AG09319 (cell line): ENCODE measurements around the gene COTL1.
"Not testable (repeated sequence)": the region's sequence is repeated elsewhere in the genome, so short reads cannot be mapped to it uniquely, and the experiment has no call there.

ENCODE experiments used
- DNase-seq: peaks from one replicate; pipeline ENCODE4 v3.0.0-alpha.2; 2010; ENCODE audit warnings: low read depth; ENCODE audit errors: extremely low read depth
- TF ChIP-seq, protein P1 (sequence below): IDR thresholded peaks from 2 replicates; pipeline ENCODE4 v1.5.1; 2011; ENCODE audit warnings: low read depth, mild to moderate bottlenecking, inconsistent platforms, low read length, moderate library complexity

COTL1 gene

DNA sequence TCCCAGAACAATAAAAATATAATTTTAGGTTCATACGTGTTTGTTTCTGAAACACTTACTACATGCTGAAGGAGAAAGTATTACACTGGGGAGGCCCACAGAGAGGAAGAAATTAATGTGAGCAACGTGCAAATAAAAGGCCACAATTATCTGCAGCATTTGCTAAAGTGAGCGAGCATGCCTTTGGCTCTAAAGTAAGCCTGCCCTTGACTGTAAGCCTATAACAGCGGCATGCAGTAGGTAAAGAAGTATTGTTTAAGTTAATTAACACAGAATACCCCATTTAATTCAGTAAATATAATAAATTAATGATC is 13.2 kb upstream of the COTL1 start:
- TF ChIP-seq, protein P1, sequence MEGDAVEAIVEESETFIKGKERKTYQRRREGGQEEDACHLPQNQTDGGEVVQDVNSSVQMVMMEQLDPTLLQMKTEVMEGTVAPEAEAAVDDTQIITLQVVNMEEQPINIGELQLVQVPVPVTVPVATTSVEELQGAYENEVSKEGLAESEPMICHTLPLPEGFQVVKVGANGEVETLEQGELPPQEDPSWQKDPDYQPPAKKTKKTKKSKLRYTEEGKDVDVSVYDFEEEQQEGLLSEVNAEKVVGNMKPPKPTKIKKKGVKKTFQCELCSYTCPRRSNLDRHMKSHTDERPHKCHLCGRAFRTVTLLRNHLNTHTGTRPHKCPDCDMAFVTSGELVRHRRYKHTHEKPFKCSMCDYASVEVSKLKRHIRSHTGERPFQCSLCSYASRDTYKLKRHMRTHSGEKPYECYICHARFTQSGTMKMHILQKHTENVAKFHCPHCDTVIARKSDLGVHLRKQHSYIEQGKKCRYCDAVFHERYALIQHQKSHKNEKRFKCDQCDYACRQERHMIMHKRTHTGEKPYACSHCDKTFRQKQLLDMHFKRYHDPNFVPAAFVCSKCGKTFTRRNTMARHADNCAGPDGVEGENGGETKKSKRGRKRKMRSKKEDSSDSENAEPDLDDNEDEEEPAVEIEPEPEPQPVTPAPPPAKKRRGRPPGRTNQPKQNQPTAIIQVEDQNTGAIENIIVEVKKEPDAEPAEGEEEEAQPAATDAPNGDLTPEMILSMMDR, result no peak

DNA sequence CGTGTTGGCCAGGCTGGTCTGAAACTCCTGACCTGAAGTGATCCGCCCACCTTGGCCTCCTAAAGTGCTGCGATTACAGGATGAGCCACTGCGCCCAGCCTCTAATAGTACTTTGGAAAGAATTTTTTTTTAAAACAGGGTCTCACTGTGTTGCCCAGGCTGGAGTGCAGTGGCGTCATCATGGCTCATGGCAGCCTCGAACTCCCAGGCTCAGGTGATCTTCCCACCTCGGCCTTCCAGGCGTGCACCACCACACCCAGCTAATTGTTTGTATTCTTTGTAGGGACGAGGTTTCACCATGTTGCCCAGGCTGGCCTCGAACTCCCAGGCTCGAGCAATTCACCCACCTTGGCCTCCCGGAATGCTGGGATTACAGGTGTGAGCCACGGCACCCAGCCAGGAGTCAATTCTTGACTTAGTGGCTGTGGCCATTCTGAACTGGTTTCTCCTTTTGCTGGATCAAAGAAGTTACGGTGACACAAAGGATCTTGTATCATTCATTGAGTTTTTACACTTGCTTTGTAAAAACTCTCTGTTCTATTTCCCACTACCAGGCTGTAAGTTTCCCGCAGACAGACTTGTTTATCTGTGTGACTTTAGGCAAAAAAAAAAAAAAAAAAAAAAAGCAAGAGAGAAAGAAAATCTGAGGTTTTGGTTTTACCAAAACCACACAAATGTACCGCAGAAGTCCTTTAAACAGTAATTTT is 12.7 kb upstream of the COTL1 start:
- TF ChIP-seq, protein P1, result no peak

More for the DNA sequence above, 13.2 kb upstream of the COTL1 start:
- no peak for DNase-seq

DNA sequence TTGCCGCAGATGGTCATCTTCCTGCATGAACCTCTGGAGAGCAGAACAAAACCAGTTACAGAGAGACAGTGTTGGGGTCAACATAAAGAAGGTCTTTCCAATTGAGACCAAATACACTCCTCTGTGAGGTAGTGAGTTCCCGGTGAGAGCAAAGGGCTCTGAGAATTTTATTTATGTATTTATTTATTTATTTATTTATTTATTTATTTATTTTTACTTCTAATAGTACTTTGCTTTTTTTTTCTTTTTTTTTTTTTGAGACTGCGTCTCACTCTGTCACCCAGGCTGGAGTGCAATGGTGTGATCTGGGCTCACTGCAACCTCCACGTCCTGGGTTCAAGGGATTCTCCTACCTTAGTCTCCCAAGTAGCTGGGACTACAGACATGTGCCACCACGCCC is 12.1 kb upstream of the COTL1 start:
- TF ChIP-seq, protein P1, result no peak
- DNase-seq, result no peak

More for the DNA sequence above, 12.7 kb upstream of the COTL1 start:
- no peak for DNase-seq

DNA sequence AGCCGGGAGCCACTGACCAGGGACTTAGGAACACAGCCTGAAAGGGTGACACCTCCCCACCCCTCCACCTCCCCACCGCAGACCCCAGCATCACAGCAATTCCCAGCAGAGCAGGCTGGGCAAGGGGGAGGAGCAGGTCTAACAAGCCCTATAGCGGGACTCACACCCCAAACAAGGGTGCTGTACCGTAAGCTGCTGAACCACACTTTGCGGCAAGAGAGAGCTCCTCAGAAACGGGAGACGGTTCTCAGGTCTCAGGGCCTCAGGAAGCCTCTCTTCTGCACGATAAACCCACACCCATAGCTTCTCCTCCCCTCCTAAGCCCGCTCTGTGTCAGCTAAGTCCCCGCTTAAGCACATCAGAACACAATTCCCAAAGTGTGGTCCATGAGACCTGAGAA is 11.7 kb upstream of the COTL1 start:
- TF ChIP-seq, protein P1, result no peak
- no peak for DNase-seq

DNA sequence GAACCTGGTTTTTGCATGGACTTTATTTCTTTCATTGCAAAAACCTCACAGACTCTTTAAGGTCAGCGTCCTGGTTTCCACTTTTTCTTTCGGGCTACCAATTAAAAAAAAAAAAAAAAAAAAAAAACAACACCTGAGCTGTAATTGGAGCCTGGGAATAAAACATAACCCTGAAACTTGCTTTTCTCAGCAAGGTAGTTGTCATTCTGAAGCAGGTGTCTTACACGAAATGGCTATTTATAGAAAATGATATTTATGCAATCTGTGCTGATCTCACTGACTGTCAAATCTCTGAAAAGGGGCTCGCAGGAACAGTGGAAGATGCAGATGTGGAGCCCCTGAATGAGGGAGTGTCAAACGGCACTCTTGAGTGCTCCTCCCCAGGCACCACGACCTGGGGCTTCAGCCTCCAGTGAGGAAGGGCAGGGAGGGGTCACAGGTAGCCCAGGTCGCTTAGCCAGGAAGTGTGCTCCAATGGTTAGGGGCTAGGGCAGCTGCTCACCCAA is 10.4 kb upstream of the COTL1 start:
- TF ChIP-seq, protein P1, result no peak
- no peak for DNase-seq

DNA sequence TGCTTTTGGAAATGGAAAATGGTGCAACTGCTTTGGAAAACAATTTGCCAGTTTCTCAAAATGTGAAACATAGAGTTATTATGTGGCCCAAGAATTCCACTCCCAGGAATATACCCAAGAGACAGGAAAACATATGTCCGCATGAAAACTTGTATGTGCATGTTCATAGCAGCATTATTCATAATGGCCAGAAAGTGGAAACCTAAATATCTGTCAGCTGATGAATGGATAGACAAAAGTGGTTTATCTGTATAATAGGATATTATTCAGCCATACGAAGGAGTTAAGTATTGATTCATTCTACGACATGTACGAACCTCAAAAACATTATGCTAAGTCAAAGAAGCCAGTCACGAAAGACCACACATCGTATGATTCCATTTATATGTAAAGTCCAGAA is 7.7 kb upstream of the COTL1 start:
- TF ChIP-seq, protein P1, result no peak
- DNase-seq, result no peak

DNA sequence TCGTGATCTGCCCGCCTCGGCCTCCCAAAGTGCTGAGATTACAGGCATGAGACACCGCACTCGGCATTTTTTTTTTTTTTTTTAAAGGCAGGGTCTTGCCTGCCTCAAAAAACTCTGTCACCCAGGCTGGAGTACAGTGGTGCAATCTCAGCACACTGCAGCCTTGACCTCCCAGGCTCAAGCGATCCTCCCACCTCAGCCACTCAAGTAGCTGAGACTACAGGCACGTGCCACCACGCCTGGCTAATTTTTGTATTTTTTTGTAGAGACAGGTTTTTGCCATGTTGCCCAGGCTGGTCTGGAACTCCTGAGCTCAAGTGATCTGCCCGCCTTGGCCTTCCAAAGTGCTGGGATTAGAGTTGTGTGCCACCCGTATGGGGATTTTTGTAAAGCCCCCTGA is 3.0 kb upstream of the COTL1 start:
- DNase-seq, result not testable (repeated sequence)
